IPS-18c (cell line): ENCODE measurements around the gene OTUD1.

ENCODE experiments used
- H3K4me3 ChIP-seq: 2 replicates; pipeline ENCODE4 v1.7.0; 2013; ENCODE audit warnings: low read depth, mild to moderate bottlenecking, low read length, moderate library complexity; ENCODE audit not compliant: insufficient read depth
- H3K9me3 ChIP-seq: one replicate; pipeline ENCODE4 v1.6.1; 2013; ENCODE audit warnings: mild to moderate bottlenecking, low read length, moderate library complexity; ENCODE audit not compliant: control insufficient read depth, insufficient read depth

OTUD1 gene

GRCh38 chr10:23417254-23417653 is 21.6 kb upstream of the OTUD1 start:
- no peak overlapping the region for H3K4me3 ChIP-seq
- no peaks in the 10 kb centered on the region for H3K9me3 ChIP-seq

- no peaks in the 10 kb centered on the region for H3K9me3 ChIP-seq
- no peak overlapping the region for H3K4me3 ChIP-seq
These were observed 20.7 kb upstream of the OTUD1 start for GRCh38 chr10:23418051-23418681.

- Histone ChIP-seq H3K9me3 (no peaks in the 10 kb centered on the region), H3K4me3 (no peak overlapping the region)
These were observed 19.7 kb upstream of the OTUD1 start for GRCh38 chr10:23419201-23419600.

GRCh38 chr10:23419655-23420329 is 19.1 kb upstream of the OTUD1 start:
- H3K4me3 ChIP-seq, result no peak overlapping the region

GRCh38 chr10:23421397-23421796 is 17.5 kb upstream of the OTUD1 start:
- H3K9me3 ChIP-seq, result no peaks in the 10 kb centered on the region
- H3K4me3 ChIP-seq, result no peak overlapping the region

More at GRCh38 chr10:23419655-23420329, 19.1 kb upstream of the OTUD1 start:
- H3K9me3 ChIP-seq, result no peaks in the 10 kb centered on the region

GRCh38 chr10:23422003-23422411 is 16.9 kb upstream of the OTUD1 start:
- Histone ChIP-seq H3K9me3 (no peaks in the 10 kb centered on the region), H3K4me3 (no peak overlapping the region)

GRCh38 chr10:23432166-23432565 is 6.7 kb upstream of the OTUD1 start:
- Histone ChIP-seq H3K4me3 (no peak overlapping the region), H3K9me3 (peaks cover 2% of the 10 kb centered on the region)

- H3K9me3 ChIP-seq, result peaks cover 2% of the 10 kb centered on the region
- H3K4me3 ChIP-seq, result no peak overlapping the region
These were observed 6.2 kb upstream of the OTUD1 start for GRCh38 chr10:23432639-23433038.

GRCh38 chr10:23433701-23434100 is 5.2 kb upstream of the OTUD1 start:
- H3K9me3 ChIP-seq, result peaks cover 2% of the 10 kb centered on the region
- H3K4me3 ChIP-seq, result no peak overlapping the region

- H3K4me3 ChIP-seq, result no peak overlapping the region
- peaks cover 2% of the 10 kb centered on the region for H3K9me3 ChIP-seq
These were observed 3.5 kb upstream of the OTUD1 start for GRCh38 chr10:23435378-23435777.

GRCh38 chr10:23436983-23437382 is 1.9 kb upstream of the OTUD1 start:
- Histone ChIP-seq H3K9me3 (peaks cover 2% of the 10 kb centered on the region), H3K4me3 (no peak overlapping the region)

GRCh38 chr10:23437963-23438546 is 820 bp upstream of the OTUD1 start:
- peaks cover 1% of the 10 kb centered on the region for H3K9me3 ChIP-seq

GRCh38 chr10:23439452-23439960 is 631 bp downstream of the OTUD1 start:
- H3K4me3 ChIP-seq, result peak overlapping the region; percentile 77

More at GRCh38 chr10:23437963-23438546, 820 bp upstream of the OTUD1 start:
- peak overlapping the region; percentile 68 for H3K4me3 ChIP-seq

GRCh38 chr10:23439961-23440889 is 1.4 kb downstream of the OTUD1 start:
- peak overlapping the region; percentile 77 for H3K4me3 ChIP-seq
- H3K9me3 ChIP-seq, result no peaks in the 10 kb centered on the region

More at GRCh38 chr10:23439452-23439960, 631 bp downstream of the OTUD1 start:
- no peaks in the 10 kb centered on the region for H3K9me3 ChIP-seq

GRCh38 chr10:23441251-23441650 is 2.4 kb downstream of the OTUD1 start:
- H3K4me3 ChIP-seq, result no peak overlapping the region

GRCh38 chr10:23442936-23443335 is 4.1 kb downstream of the OTUD1 start:
- Histone ChIP-seq H3K9me3 (no peaks in the 10 kb centered on the region), H3K4me3 (no peak overlapping the region)

More at GRCh38 chr10:23441251-23441650, 2.4 kb downstream of the OTUD1 start:
- no peaks in the 10 kb centered on the region for H3K9me3 ChIP-seq

GRCh38 chr10:23445591-23445990 is 6.7 kb downstream of the OTUD1 start:
- Histone ChIP-seq H3K4me3 (no peak overlapping the region), H3K9me3 (no peaks in the 10 kb centered on the region)
